GM18508 (cell line): Measurements from ENCODE around the gene NECTIN1.

Experiments
- ATAC-seq: cut with Tn5 transposase; IDR thresholded peaks from one replicate; pipeline ENCODE4 v1.9.1; 2021; ENCODE audit warnings: moderate number of reproducible peaks; ENCODE audit not compliant: insufficient read depth, unreplicated experiment

NECTIN1 gene

GRCh38 chr11:119728651-119729580 is at the start of gene NECTIN1:
TSS of gene NECTIN1 (minus strand) at chr11:119729200. CDS start at chr11:119728553, 647 bp downstream.
- ATAC-seq, result peak; percentile 51

GRCh38 chr11:119778391-119779194 is 49.6 kb upstream of the NECTIN1 start:
- ATAC-seq, result no peak

GRCh38 chr11:119777940-119778339 is 48.9 kb upstream of the NECTIN1 start:
- ATAC-seq, result no peak

- ATAC-seq, result no peak
Observed at GRCh38 chr11:119776651-119777050, 47.7 kb upstream of the NECTIN1 start.

GRCh38 chr11:119776031-119776636 is 47.1 kb upstream of the NECTIN1 start:
- no peak for ATAC-seq

- ATAC-seq, result no peak
Observed at GRCh38 chr11:119774172-119774763, 45.3 kb upstream of the NECTIN1 start.

- ATAC-seq, result no peak
Observed at GRCh38 chr11:119772641-119773415, 43.8 kb upstream of the NECTIN1 start.

GRCh38 chr11:119772076-119772475 is 43.1 kb upstream of the NECTIN1 start:
- ATAC-seq, result no peak

GRCh38 chr11:119771172-119771770 is 42.3 kb upstream of the NECTIN1 start:
- ATAC-seq, result no peak

- ATAC-seq, result no peak
Observed at GRCh38 chr11:119765628-119766027, 36.6 kb upstream of the NECTIN1 start.

- no peak for ATAC-seq
Observed at GRCh38 chr11:119764108-119764868, 35.3 kb upstream of the NECTIN1 start.

- no peak for ATAC-seq
Observed at GRCh38 chr11:119763071-119763728, 34.2 kb upstream of the NECTIN1 start.

- no peak for ATAC-seq
Observed at GRCh38 chr11:119759747-119760412, 30.9 kb upstream of the NECTIN1 start.

GRCh38 chr11:119759324-119759723 is 30.3 kb upstream of the NECTIN1 start:
- no peak for ATAC-seq

- no peak for ATAC-seq
Observed at GRCh38 chr11:119758291-119758690, 29.3 kb upstream of the NECTIN1 start.

GRCh38 chr11:119757378-119757777 is 28.4 kb upstream of the NECTIN1 start:
- no peak for ATAC-seq

- ATAC-seq, result no peak
Observed at GRCh38 chr11:119756169-119756865, 27.3 kb upstream of the NECTIN1 start.
